Smooth muscle cell (in vitro differentiated cells): Measurements from ENCODE around the gene BTBD16. TPM values are rescaled to one million over a fixed set of nuclear protein-coding genes. Genes with fewer than 3 reads are reported as not detected.

ENCODE experiments used
- DNase-seq: peaks from one replicate; lab custom pipeline; 2025; ENCODE audit not compliant: unreplicated experiment; lab: John Stamatoyannopoulos, UW
- H2AFZ ChIP-seq: fragments of 200-600 bp; sonication (generic); 2 replicates; pipeline ENCODE4 v1.6.0; 2016; ENCODE audit warnings: antibody characterized with exemption, low read depth, mild to moderate bottlenecking
- H3F3A ChIP-seq: fragments of 200-600 bp; sonication (generic); 2 replicates; pipeline ENCODE4 v1.6.0; 2017; ENCODE audit warnings: antibody characterized with exemption, low read depth
- H3K27ac ChIP-seq: fragments of 200-600 bp; sonication (generic); 2 replicates; pipeline ENCODE4 v1.5.1; 2016; ENCODE audit warnings: low read depth, mild to moderate bottlenecking
- H3K27me3 ChIP-seq: fragments of 200-600 bp; sonication (generic); 2 replicates; pipeline ENCODE4 v1.6.1; 2016; ENCODE audit warnings: low read depth, mild to moderate bottlenecking
- H3K36me3 ChIP-seq: fragments of 200-600 bp; sonication (generic); 2 replicates; pipeline ENCODE4 v1.5.1; 2016; ENCODE audit warnings: low read depth
- H3K4me1 ChIP-seq: fragments of 200-600 bp; sonication (generic); 2 replicates; pipeline ENCODE4 v1.5.1; 2016; ENCODE audit warnings: low read depth
- H3K4me2 ChIP-seq: fragments of 200-600 bp; sonication (generic); 2 replicates; pipeline ENCODE4 v1.6.0; 2016; ENCODE audit warnings: mild to moderate bottlenecking
- H3K4me3 ChIP-seq: fragments of 200-600 bp; sonication (generic); 2 replicates; pipeline ENCODE4 v1.5.1; 2016; ENCODE audit warnings: mild to moderate bottlenecking
- H3K79me2 ChIP-seq: fragments of 200-600 bp; sonication (generic); 2 replicates; pipeline ENCODE4 v1.6.0; 2016; ENCODE audit warnings: low read depth, mild to moderate bottlenecking
- H3K9ac ChIP-seq: fragments of 200-600 bp; sonication (generic); 2 replicates; pipeline ENCODE4 v1.6.0; 2016; ENCODE audit warnings: low read depth
- H3K9me3 ChIP-seq: fragments of 200-600 bp; sonication (generic); replicated peaks from 2 replicates; pipeline ENCODE4 v1.5.1; 2016; ENCODE audit warnings: low read depth
- H4K20me1 ChIP-seq: fragments of 200-600 bp; sonication (generic); 2 replicates; pipeline ENCODE4 v1.6.0; 2016; ENCODE audit warnings: low read depth
- WGBS: methylation state at CpG from one replicate; pipeline ENCODE4 v1.1.7; 2016; ENCODE audit warnings: low lambda C conversion rate; 5-methylcytosine and 5-hydroxymethylcytosine counted together
- polyA plus RNA-seq: library from polyadenylated mRNA; unstranded; fragments of >200 nt; fragmentation: Nextera tagmentation; extraction: Ambion mirVana; gene quantifications from 2 replicates; pipeline ENCODE4 v1.2.1, GENCODE V29; 2016
- total RNA-seq: library from RNA; depleted of rRNA; stranded (reverse); fragments of >200 nt; gene quantifications from 2 replicates; pipeline ENCODE4 v1.2.3, GENCODE V29; 2014
- TF ChIP-seq, protein P1 (sequence below): fragments of 200-600 bp; sonication (generic); IDR thresholded peaks from 2 replicates; pipeline ENCODE4 v1.5.1; 2017; ENCODE audit warnings: borderline replicate concordance, mild to moderate bottlenecking, antibody characterized with exemption; ENCODE audit not compliant: insufficient read depth, poor library complexity, severe bottlenecking

Gene BTBD16
- total and polyA plus RNA-seq, 2 experiments from 2014 or later = not detected

DNA sequence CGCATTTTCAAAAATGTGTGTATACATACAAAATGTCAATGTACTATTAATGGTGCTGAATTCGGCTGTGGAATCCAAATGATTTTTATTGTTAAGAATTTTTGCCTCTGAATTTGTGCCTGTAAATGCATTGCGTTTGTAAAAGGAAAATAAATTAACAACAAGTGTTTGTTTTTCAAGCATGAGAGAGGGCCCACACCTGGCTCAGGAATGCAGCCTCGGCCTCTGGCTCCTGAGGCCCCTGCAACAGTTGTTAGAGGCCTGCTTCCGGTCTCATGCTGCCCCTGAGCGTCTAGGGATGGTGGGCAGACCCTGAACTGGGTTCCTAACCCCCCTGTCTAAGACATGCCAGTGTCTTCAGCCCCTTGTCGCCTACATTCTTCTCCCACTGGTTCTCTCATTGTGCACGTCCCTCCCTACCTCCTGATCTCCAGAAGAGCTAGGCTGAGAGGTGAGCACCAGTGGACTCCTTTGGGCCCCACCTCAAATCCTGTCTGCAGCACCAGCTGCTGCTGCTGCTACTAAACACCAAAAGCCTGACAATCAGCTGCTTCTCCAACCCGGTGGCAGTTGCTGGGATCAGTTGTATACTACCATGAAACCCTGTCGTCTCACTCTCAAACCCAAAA lies 1.9 kb upstream of the BTBD16 start:
- TF ChIP-seq, protein P1, sequence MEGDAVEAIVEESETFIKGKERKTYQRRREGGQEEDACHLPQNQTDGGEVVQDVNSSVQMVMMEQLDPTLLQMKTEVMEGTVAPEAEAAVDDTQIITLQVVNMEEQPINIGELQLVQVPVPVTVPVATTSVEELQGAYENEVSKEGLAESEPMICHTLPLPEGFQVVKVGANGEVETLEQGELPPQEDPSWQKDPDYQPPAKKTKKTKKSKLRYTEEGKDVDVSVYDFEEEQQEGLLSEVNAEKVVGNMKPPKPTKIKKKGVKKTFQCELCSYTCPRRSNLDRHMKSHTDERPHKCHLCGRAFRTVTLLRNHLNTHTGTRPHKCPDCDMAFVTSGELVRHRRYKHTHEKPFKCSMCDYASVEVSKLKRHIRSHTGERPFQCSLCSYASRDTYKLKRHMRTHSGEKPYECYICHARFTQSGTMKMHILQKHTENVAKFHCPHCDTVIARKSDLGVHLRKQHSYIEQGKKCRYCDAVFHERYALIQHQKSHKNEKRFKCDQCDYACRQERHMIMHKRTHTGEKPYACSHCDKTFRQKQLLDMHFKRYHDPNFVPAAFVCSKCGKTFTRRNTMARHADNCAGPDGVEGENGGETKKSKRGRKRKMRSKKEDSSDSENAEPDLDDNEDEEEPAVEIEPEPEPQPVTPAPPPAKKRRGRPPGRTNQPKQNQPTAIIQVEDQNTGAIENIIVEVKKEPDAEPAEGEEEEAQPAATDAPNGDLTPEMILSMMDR = no peak
- no peak overlapping the region for H2AFZ ChIP-seq
- no peaks in the 10 kb centered on the region for H3K27me3 ChIP-seq
- no peak overlapping the region for H3K9ac ChIP-seq
- H4K20me1 ChIP-seq = no peaks in the 10 kb centered on the region
- no peaks in the 10 kb centered on the region for H3K79me2 ChIP-seq
- H3K4me1 ChIP-seq = peaks cover under 1% of the 10 kb centered on the region
- H3K4me3 ChIP-seq = no peak overlapping the region
- DNase-seq = no peak
- no peaks in the 10 kb centered on the region for H3K9me3 ChIP-seq
- WGBS = 89% methylated on average over 10 of the region's 10 CpGs
- H3K36me3 ChIP-seq = no peaks in the 10 kb centered on the region
- H3K27ac ChIP-seq = no peak overlapping the region
- no peak overlapping the region for H3K4me2 ChIP-seq
- H3F3A ChIP-seq = no peaks in the 10 kb centered on the region

DNA sequence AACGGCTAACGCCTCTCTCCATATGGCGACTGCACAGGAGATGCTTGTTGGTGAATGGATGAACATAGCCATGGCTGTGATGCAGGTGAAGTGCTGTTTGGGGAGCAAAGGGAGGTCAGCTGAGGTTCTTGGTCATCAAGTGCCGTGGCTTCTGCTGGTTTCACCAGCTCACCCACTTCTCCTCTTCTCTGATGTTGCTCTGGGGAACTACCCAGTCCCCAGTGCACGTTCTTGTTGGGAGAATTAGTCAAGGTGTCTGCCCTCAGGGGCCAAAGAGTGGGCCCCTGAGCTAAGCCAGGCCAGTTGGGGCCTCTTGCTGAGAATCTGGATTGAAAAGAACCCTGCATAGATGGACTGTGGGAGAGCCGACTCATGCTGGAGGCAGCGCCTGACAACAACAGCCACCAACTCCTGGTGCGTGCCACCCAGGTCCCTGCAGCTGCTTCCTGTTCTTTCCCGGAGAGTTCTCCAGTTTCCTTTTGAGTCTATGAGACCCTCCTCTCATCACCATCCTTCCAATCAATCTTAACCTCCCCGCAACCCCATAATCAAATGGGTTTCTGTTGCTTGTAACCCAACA lies 3.0 kb downstream of the BTBD16 start:
- no peak for DNase-seq

DNA sequence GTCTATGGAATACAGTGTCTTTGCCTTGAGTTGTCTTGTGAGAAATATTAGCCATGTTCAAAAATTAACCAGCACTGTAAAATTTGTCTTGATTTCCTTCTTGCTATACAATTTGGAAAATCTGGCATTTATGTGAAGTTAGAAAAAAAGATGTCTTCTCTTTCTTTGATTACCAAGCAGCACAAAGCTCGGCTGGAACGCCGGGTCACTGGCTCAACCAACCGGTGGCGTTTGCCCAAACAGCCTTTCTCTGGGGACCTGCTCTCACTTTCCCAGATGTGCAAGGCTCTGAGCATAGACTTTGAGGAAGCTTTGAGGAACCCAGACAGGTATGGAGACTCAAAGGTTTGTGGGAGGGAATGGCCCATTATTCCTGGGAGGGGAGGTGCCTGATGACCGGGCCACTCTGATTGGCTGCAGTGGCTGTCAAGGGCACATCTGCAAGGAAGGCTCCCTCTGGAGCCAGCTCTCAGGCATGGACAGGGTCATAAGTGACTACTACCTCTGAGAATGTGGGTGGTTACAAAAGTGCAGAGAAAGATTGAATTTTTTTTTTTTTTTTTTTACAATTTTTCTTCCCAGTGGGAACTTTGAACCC lies 5.6 kb downstream of the BTBD16 start:
- no peaks in the 10 kb centered on the region for H3K9me3 ChIP-seq
- 97% methylated on average over 6 of the region's 6 CpGs for WGBS
- H3K27ac ChIP-seq = no peak overlapping the region
- DNase-seq = no peak
- H3K36me3 ChIP-seq = no peaks in the 10 kb centered on the region
- no peaks in the 10 kb centered on the region for H4K20me1 ChIP-seq
- H3K79me2 ChIP-seq = no peaks in the 10 kb centered on the region
- TF ChIP-seq, protein P1 = no peak
- H3K4me2 ChIP-seq = no peak overlapping the region
- H3K9ac ChIP-seq = no peak overlapping the region
- no peak overlapping the region for H3K4me3 ChIP-seq
- no peak overlapping the region for H2AFZ ChIP-seq
- no peaks in the 10 kb centered on the region for H3K27me3 ChIP-seq
- no peaks in the 10 kb centered on the region for H3F3A ChIP-seq
- H3K4me1 ChIP-seq = no peaks in the 10 kb centered on the region

More for the DNA sequence above, 3.0 kb downstream of the BTBD16 start:
- no peaks in the 10 kb centered on the region for H3K36me3 ChIP-seq
- no peaks in the 10 kb centered on the region for H3K27me3 ChIP-seq
- H3K27ac ChIP-seq = no peak overlapping the region
- no peak overlapping the region for H3K4me2 ChIP-seq
- H3K9ac ChIP-seq = no peak overlapping the region
- 83% methylated on average over 10 of the region's 10 CpGs for WGBS
- no peak overlapping the region for H3K4me3 ChIP-seq
- H2AFZ ChIP-seq = no peak overlapping the region
- H3K9me3 ChIP-seq = no peaks in the 10 kb centered on the region
- H3K4me1 ChIP-seq = no peaks in the 10 kb centered on the region
- no peaks in the 10 kb centered on the region for H3K79me2 ChIP-seq
- no peaks in the 10 kb centered on the region for H3F3A ChIP-seq
- no peaks in the 10 kb centered on the region for H4K20me1 ChIP-seq
- TF ChIP-seq, protein P1 = no peak
